ENCODE data around the gene ROR2.

The ROR2 gene

GRCh38 chr9:91942201-91942600 lies 7.8 kb downstream of the ROR2 start:
- no peaks in the 10 kb centered on the region for H3K36me3 Mint-ChIP-seq (ENCODE audit: low read depth)
- H3K27me3 Mint-ChIP-seq: peaks cover 43% of the 10 kb centered on the region
- DNase-seq: no peak
- H3K27ac Mint-ChIP-seq: no peak overlapping the region
- H3K4me1 Mint-ChIP-seq (ENCODE audit: low read depth): no peaks in the 10 kb centered on the region
- H3K4me3 Mint-ChIP-seq: no peak overlapping the region
- H3K9me3 Mint-ChIP-seq: no peaks in the 10 kb centered on the region

GRCh38 chr9:91939978-91940377 lies 10.1 kb downstream of the ROR2 start:
- Mint-ChIP-seq H3K4me3 (no peak overlapping the region), H3K27ac (no peak overlapping the region), H3K36me3 (ENCODE audit: low read depth) (no peaks in the 10 kb centered on the region), H3K9me3 (no peaks in the 10 kb centered on the region), H3K4me1 (ENCODE audit: low read depth) (no peaks in the 10 kb centered on the region), H3K27me3 (peaks cover 33% of the 10 kb centered on the region)
- no peak for DNase-seq

- peaks cover 11% of the 10 kb centered on the region for H3K27me3 Mint-ChIP-seq
- H3K4me3 Mint-ChIP-seq: no peak overlapping the region
- H3K4me1 Mint-ChIP-seq (ENCODE audit: low read depth): no peaks in the 10 kb centered on the region
- no peaks in the 10 kb centered on the region for H3K9me3 Mint-ChIP-seq
- DNase-seq: no peak
- H3K36me3 Mint-ChIP-seq (ENCODE audit: low read depth): no peaks in the 10 kb centered on the region
- no peak overlapping the region for H3K27ac Mint-ChIP-seq
Observed at GRCh38 chr9:91937727-91938126, 12.3 kb downstream of the ROR2 start.

GRCh38 chr9:91937056-91937455 lies 13.0 kb downstream of the ROR2 start:
- peaks cover 6% of the 10 kb centered on the region for H3K27me3 Mint-ChIP-seq
- H3K27ac Mint-ChIP-seq: no peak overlapping the region
- H3K36me3 Mint-ChIP-seq (ENCODE audit: low read depth): no peaks in the 10 kb centered on the region
- no peaks in the 10 kb centered on the region for H3K4me1 Mint-ChIP-seq (ENCODE audit: low read depth)
- no peak for DNase-seq
- H3K4me3 Mint-ChIP-seq: no peak overlapping the region
- H3K9me3 Mint-ChIP-seq: no peaks in the 10 kb centered on the region

GRCh38 chr9:91935805-91936514 lies 14.1 kb downstream of the ROR2 start:
- Mint-ChIP-seq H3K9me3 (peaks cover 10% of the 10 kb centered on the region), H3K4me3 (no peak overlapping the region), H3K36me3 (ENCODE audit: low read depth) (no peaks in the 10 kb centered on the region), H3K27me3 (peaks cover 5% of the 10 kb centered on the region), H3K27ac (no peak overlapping the region), H3K4me1 (ENCODE audit: low read depth) (no peaks in the 10 kb centered on the region)
- DNase-seq: no peak

GRCh38 chr9:91935066-91935749 lies 14.8 kb downstream of the ROR2 start:
- Mint-ChIP-seq H3K27me3 (peaks cover 5% of the 10 kb centered on the region), H3K9me3 (peaks cover 16% of the 10 kb centered on the region), H3K4me3 (no peak overlapping the region), H3K36me3 (ENCODE audit: low read depth) (no peaks in the 10 kb centered on the region), H3K4me1 (ENCODE audit: low read depth) (no peaks in the 10 kb centered on the region), H3K27ac (no peak overlapping the region)
- DNase-seq: no peak

- no peaks in the 10 kb centered on the region for H3K4me1 Mint-ChIP-seq (ENCODE audit: low read depth)
- no peaks in the 10 kb centered on the region for H3K36me3 Mint-ChIP-seq (ENCODE audit: low read depth)
- H3K4me3 Mint-ChIP-seq: no peak overlapping the region
- H3K9me3 Mint-ChIP-seq: peaks cover 22% of the 10 kb centered on the region
- no peak for DNase-seq
- peaks cover 5% of the 10 kb centered on the region for H3K27me3 Mint-ChIP-seq
- H3K27ac Mint-ChIP-seq: no peak overlapping the region
Observed at GRCh38 chr9:91934654-91935053, 15.4 kb downstream of the ROR2 start.

GRCh38 chr9:91933556-91934352 lies 16.3 kb downstream of the ROR2 start:
- Mint-ChIP-seq H3K36me3 (ENCODE audit: low read depth) (no peaks in the 10 kb centered on the region), H3K4me3 (no peak overlapping the region), H3K27ac (no peak overlapping the region), H3K4me1 (ENCODE audit: low read depth) (no peaks in the 10 kb centered on the region), H3K27me3 (peaks cover 5% of the 10 kb centered on the region), H3K9me3 (peaks cover 27% of the 10 kb centered on the region)
- DNase-seq: no peak

GRCh38 chr9:91930475-91930874 lies 19.6 kb downstream of the ROR2 start:
- Mint-ChIP-seq H3K36me3 (ENCODE audit: low read depth) (no peaks in the 10 kb centered on the region), H3K4me1 (ENCODE audit: low read depth) (no peaks in the 10 kb centered on the region), H3K9me3 (peaks cover 36% of the 10 kb centered on the region), H3K4me3 (no peak overlapping the region), H3K27me3 (peaks cover 1% of the 10 kb centered on the region), H3K27ac (no peak overlapping the region)
- DNase-seq: no peak

GRCh38 chr9:91929331-91929730 lies 20.7 kb downstream of the ROR2 start:
- DNase-seq: no peak
- Mint-ChIP-seq H3K9me3 (peaks cover 36% of the 10 kb centered on the region), H3K36me3 (ENCODE audit: low read depth) (no peaks in the 10 kb centered on the region), H3K27me3 (peaks cover 7% of the 10 kb centered on the region), H3K4me3 (no peak overlapping the region), H3K4me1 (ENCODE audit: low read depth) (no peaks in the 10 kb centered on the region), H3K27ac (no peak overlapping the region)

GRCh38 chr9:91927922-91928510 lies 22.0 kb downstream of the ROR2 start:
- Mint-ChIP-seq H3K4me1 (ENCODE audit: low read depth) (no peaks in the 10 kb centered on the region), H3K9me3 (peaks cover 36% of the 10 kb centered on the region), H3K4me3 (no peak overlapping the region), H3K27ac (no peak overlapping the region), H3K27me3 (peaks cover 15% of the 10 kb centered on the region), H3K36me3 (ENCODE audit: low read depth) (no peaks in the 10 kb centered on the region)
- DNase-seq: no peak

GRCh38 chr9:91924090-91924489 lies 25.9 kb downstream of the ROR2 start:
- H3K4me3 Mint-ChIP-seq: no peak overlapping the region
- H3K9me3 Mint-ChIP-seq: peaks cover 11% of the 10 kb centered on the region

GRCh38 chr9:91923145-91923544 lies 26.9 kb downstream of the ROR2 start:
- H3K36me3 Mint-ChIP-seq (ENCODE audit: low read depth): no peaks in the 10 kb centered on the region
- no peaks in the 10 kb centered on the region for H3K4me1 Mint-ChIP-seq (ENCODE audit: low read depth)
- no peak overlapping the region for H3K4me3 Mint-ChIP-seq
- H3K27me3 Mint-ChIP-seq: peaks cover 24% of the 10 kb centered on the region
- no peak overlapping the region for H3K27ac Mint-ChIP-seq
- DNase-seq: no peak
- H3K9me3 Mint-ChIP-seq: peaks cover 3% of the 10 kb centered on the region

More at GRCh38 chr9:91924090-91924489, 25.9 kb downstream of the ROR2 start:
- Mint-ChIP-seq H3K27me3 (peaks cover 23% of the 10 kb centered on the region), H3K4me1 (ENCODE audit: low read depth) (no peaks in the 10 kb centered on the region), H3K27ac (no peak overlapping the region), H3K36me3 (ENCODE audit: low read depth) (no peaks in the 10 kb centered on the region)
- no peak for DNase-seq

GRCh38 chr9:91921371-91921770 lies 28.7 kb downstream of the ROR2 start:
- no peak for DNase-seq
- H3K9me3 Mint-ChIP-seq: no peaks in the 10 kb centered on the region
- H3K27ac Mint-ChIP-seq: no peak overlapping the region
- H3K4me1 Mint-ChIP-seq (ENCODE audit: low read depth): no peaks in the 10 kb centered on the region
- H3K4me3 Mint-ChIP-seq: no peak overlapping the region
- peaks cover 33% of the 10 kb centered on the region for H3K27me3 Mint-ChIP-seq
- H3K36me3 Mint-ChIP-seq (ENCODE audit: low read depth): no peaks in the 10 kb centered on the region
